LNCAP (cell line): Measurements from ENCODE around the gene PVALEF.

ENCODE experiments used
- CTCF ChIP-seq: fragments of 450-650 bp; IDR thresholded peaks from 2 replicates; pipeline ENCODE4 v1.5.1; 2017; ENCODE audit warnings: mild to moderate bottlenecking

Gene PVALEF

GRCh38 chr17:81179861-81180260 lies 14.6 kb downstream of the PVALEF start:
- no peak for TF ChIP-seq CTCF

GRCh38 chr17:81180836-81181810 lies 15.8 kb downstream of the PVALEF start:
- TF ChIP-seq CTCF = no peak

GRCh38 chr17:81181811-81182185 lies 16.5 kb downstream of the PVALEF start:
- no peak for TF ChIP-seq CTCF

- TF ChIP-seq CTCF = no peak
Measured at GRCh38 chr17:81182596-81182995, 17.3 kb downstream of the PVALEF start.

- TF ChIP-seq CTCF = no peak
Measured at GRCh38 chr17:81183316-81183715, 18.0 kb downstream of the PVALEF start.

GRCh38 chr17:81183807-81184206 lies 18.5 kb downstream of the PVALEF start:
- TF ChIP-seq CTCF = no peak

GRCh38 chr17:81184555-81184954 lies 19.2 kb downstream of the PVALEF start:
- no peak for TF ChIP-seq CTCF
